BE2C (cell line): ENCODE results near the gene GLI3.

Experiments used
- DNase-seq: peaks from one replicate; pipeline ENCODE4 v3.0.0-alpha.2; 2020
- H3K27me3 ChIP-seq: fragments of 250-450 bp; sonication (Bioruptor Pico); 2 replicates; pipeline ENCODE4 v1.5.1; 2020; ENCODE audit warnings: mild to moderate bottlenecking
- H3K36me3 ChIP-seq: fragments of 250-450 bp; sonication (Bioruptor Pico); 2 replicates; pipeline ENCODE4 v1.5.1; 2020; ENCODE audit warnings: mild to moderate bottlenecking
- H3K4me1 ChIP-seq: fragments of 250-450 bp; sonication (Bioruptor Pico); 2 replicates; pipeline ENCODE4 v1.5.1; 2020
- H3K4me3 ChIP-seq: 2 replicates; pipeline ENCODE4 v1.5.1; 2011; ENCODE audit warnings: low read depth, low read length
- H3K9me3 ChIP-seq: fragments of 250-450 bp; sonication (Bioruptor Pico); 2 replicates; pipeline ENCODE4 v1.5.1; 2020
- TF ChIP-seq, protein P1 (sequence below): IDR thresholded peaks from 2 replicates; pipeline ENCODE4 v1.5.1; 2012; ENCODE audit warnings: mild to moderate bottlenecking, low read depth, low read length

Gene GLI3

DNA sequence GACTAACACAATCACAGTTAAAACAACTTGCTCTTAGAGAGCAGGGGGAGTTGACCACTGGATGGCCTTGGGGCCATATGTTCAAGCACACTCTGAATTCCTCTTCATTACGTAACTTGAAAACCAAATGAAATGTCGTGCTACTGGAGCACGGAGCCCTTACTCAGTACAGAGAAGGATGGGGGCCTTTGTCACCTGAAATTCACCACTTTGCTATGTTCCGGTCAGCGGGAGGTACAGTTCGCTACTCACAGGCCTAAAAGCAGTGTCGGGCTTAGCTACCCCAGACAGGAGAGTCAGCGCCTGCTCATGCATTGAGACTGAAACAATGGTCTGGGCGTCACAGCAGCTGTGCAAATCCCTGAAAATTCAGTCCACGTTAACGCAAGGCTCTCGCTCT, 39.6 kb downstream of the GLI3 start:
- Histone ChIP-seq H3K27me3 (no peaks in the 10 kb centered on the region), H3K4me3 (no peak overlapping the region), H3K9me3 (no peaks in the 10 kb centered on the region), H3K4me1 (no peaks in the 10 kb centered on the region), H3K36me3 (no peaks in the 10 kb centered on the region)
- TF ChIP-seq, protein P1, sequence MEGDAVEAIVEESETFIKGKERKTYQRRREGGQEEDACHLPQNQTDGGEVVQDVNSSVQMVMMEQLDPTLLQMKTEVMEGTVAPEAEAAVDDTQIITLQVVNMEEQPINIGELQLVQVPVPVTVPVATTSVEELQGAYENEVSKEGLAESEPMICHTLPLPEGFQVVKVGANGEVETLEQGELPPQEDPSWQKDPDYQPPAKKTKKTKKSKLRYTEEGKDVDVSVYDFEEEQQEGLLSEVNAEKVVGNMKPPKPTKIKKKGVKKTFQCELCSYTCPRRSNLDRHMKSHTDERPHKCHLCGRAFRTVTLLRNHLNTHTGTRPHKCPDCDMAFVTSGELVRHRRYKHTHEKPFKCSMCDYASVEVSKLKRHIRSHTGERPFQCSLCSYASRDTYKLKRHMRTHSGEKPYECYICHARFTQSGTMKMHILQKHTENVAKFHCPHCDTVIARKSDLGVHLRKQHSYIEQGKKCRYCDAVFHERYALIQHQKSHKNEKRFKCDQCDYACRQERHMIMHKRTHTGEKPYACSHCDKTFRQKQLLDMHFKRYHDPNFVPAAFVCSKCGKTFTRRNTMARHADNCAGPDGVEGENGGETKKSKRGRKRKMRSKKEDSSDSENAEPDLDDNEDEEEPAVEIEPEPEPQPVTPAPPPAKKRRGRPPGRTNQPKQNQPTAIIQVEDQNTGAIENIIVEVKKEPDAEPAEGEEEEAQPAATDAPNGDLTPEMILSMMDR: no peak
- no peak for DNase-seq

DNA sequence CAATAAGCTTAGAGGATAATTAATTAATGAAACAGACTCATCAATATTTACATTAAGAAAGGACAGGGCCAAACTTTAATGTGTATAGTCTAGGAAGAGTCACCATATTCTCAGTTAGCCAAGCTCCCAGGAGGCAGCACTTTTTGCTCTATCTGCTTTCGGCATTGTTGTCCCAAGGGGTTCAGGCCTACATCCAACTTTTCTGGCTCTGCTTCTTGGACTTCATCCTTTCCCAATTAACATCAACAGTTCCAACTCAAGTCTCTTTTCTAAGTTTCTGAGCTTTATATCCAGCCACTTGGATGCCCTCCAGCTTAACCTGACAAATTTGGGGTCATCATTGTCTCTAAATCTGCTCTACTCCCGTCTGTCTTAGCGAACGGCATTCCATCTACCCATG, 42.8 kb downstream of the GLI3 start:
- Histone ChIP-seq H3K27me3 (no peaks in the 10 kb centered on the region), H3K4me1 (no peaks in the 10 kb centered on the region), H3K36me3 (no peaks in the 10 kb centered on the region), H3K4me3 (no peak overlapping the region), H3K9me3 (no peaks in the 10 kb centered on the region)
- no peak for DNase-seq
- TF ChIP-seq, protein P1: no peak

DNA sequence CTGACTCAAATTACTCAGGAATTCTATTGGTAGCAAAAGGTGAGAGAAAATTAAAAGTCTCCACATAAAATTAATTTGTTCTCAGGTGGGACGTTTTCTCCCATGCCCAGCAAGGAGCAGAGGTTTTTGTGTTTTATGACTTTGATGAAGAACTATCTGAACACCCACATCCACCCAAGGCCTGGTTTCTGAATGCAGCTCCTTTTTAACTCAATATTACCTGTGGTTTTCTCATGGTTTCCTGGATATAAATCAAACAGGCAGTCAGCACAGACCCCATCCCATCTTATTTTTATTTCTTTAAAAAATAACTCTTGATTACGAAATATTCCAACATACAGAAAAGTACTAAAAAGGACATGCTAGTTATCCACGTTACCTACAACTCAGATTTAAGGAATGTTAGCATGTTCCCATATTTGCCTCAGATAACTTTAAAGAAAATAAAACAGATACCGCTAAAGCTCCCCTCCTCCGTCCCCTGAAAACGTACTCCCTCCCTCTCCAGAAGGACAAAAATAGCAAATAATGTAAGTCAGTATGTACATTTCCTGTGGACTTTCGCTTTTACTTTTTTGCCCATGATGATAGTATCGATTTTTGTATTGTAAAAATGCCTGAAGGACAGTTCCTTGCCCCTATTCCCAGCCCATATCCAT, 43.4 kb downstream of the GLI3 start:
- TF ChIP-seq, protein P1: no peak
- no peaks in the 10 kb centered on the region for H3K4me1 ChIP-seq

DNA sequence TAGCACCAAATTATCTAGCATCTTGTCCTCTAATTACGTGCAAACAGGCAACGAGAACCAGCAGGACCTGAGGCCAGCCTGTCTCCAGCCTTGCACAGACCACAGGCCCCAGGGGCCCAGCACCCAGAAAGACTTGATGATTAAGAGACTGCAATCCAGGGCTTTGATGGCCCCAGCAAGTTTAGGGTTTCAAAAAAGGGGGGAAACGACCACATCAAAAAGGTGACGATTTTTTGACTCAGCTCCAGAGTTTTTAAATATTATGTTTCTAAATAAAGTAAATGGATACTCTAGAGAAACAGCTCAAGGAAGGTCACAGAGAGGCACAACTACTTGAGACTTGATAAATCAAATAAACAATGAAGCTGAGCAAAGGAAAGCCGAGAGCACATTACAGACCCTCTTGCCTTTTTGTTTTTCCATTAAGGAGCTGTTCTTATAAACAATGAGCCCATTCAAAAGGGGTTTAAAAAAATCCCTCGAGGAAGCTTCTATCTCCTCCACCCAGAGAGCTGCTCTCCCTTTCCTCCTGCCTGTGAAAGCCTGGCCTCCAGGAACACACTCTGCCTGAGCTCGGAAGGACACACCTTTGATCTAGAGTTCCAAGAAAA, 44.1 kb downstream of the GLI3 start:
- Histone ChIP-seq H3K36me3 (no peaks in the 10 kb centered on the region), H3K4me1 (no peaks in the 10 kb centered on the region), H3K4me3 (no peak overlapping the region), H3K9me3 (no peaks in the 10 kb centered on the region), H3K27me3 (no peaks in the 10 kb centered on the region)
- TF ChIP-seq, protein P1: no peak
- DNase-seq: no peak

More for the DNA sequence above, 43.4 kb downstream of the GLI3 start:
- DNase-seq: no peak
- Histone ChIP-seq H3K27me3 (no peaks in the 10 kb centered on the region), H3K36me3 (no peaks in the 10 kb centered on the region), H3K9me3 (no peaks in the 10 kb centered on the region), H3K4me3 (no peak overlapping the region)

DNA sequence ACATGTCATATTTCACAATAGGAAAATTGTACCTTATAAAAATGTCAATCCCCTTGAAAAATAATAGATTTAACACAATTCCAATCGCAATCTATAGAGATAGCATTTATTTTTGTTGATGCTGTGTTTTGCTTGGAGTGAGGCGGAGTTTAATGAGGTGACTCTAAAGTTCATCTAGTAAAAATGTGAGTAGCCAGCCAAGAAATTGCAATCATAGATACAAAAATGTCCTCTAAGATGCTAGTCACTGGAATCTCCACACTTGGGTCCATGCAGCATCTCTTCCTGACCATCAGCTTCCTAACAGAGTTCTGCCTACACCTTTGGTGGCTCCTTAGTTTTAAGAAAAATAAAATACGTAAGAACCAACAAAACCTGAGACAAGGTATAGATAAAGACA, 44.9 kb downstream of the GLI3 start:
- DNase-seq: no peak
- no peaks in the 10 kb centered on the region for H3K27me3 ChIP-seq
- H3K4me3 ChIP-seq: no peak overlapping the region
- H3K9me3 ChIP-seq: no peaks in the 10 kb centered on the region
- no peaks in the 10 kb centered on the region for H3K36me3 ChIP-seq
- TF ChIP-seq, protein P1: no peak
- H3K4me1 ChIP-seq: no peaks in the 10 kb centered on the region

DNA sequence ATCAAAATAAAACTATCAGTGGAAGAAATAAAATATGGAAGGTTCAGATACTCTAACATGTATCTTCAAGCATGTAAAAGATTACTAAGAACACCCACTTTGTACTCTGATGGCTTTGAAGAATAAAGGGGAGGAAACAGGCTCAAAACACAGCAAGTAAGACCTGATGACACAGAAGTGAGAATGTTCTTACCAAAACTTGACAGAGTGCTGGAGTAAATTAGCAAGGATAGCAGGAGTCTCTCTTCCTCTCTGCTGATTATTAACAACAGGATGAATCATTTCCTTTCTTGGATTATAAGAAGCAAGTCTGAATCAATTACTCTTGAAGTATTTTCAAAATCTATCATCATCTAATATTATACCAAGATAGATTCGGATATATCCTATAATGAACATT, 47.5 kb downstream of the GLI3 start:
- H3K4me3 ChIP-seq: no peak overlapping the region
- H3K9me3 ChIP-seq: no peaks in the 10 kb centered on the region
- no peaks in the 10 kb centered on the region for H3K36me3 ChIP-seq
- H3K27me3 ChIP-seq: no peaks in the 10 kb centered on the region
- DNase-seq: no peak
- TF ChIP-seq, protein P1: no peak
- no peaks in the 10 kb centered on the region for H3K4me1 ChIP-seq
